Measurements from ENCODE around the gene TMEM106C.

Gene TMEM106C, protein sequence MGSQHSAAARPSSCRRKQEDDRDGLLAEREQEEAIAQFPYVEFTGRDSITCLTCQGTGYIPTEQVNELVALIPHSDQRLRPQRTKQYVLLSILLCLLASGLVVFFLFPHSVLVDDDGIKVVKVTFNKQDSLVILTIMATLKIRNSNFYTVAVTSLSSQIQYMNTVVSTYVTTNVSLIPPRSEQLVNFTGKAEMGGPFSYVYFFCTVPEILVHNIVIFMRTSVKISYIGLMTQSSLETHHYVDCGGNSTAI

DNA sequence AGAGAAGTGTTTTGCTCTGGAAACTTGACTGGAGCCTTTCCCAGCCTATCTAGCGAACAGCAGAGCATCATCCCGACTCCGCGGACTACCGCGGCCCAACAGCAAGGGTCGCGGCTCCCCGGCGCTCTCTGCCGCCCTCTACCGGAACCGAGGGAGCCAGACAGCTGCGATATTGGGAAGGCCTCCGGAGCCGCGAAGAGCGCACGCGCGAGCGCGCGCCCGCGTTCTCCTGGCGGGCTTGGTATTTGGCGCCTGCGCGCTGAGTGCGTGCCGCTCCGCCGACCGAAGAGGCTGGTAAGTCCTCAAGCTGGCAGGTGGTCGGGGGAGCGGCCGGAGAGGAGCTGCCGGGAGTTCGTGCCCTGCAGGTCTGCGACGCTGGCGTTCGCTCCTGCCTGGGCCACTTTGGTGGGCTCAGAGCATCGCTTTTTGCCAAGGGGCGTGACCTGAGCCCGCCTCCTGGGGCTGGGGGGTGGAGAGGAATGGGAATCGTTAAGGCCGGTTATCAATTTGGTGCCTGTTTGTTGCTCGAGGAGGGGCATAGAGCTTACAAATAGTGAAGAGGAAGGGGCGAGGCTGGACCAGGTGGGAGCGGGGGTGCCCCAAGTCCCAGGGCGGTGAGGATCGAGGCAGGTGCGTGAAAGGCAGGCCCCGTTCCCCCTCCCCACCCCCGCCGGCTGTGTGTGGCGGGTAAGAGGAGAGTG is at the start of gene TMEM106C:
TMEM106C (plus strand) TSS at position 257 of the 701 bp plus-strand sequence. CDS start 641 bp downstream, outside the sequence.
- DNase-seq, result peak; percentile 94

DNA sequence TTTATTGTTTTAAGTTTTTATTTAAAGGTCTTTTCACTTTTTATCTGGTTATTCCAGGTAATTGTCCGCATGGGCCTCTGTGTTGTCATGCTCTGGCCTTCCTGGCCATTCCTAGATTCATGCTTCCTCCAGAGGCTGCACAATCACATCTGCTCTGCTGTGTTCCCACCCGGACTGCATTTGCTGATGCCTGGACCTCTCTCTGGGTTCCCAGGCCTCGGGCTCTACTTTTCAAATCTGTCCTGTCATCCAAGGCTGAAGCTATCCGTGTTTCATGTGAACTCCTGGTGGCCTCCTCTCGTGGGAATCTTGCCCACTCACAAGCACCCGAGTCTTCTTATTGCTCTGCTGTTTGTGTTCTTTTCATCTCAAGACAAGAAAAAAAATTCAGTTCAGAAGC is 42.5 kb upstream of the TMEM106C start:
- no peak for DNase-seq

DNA sequence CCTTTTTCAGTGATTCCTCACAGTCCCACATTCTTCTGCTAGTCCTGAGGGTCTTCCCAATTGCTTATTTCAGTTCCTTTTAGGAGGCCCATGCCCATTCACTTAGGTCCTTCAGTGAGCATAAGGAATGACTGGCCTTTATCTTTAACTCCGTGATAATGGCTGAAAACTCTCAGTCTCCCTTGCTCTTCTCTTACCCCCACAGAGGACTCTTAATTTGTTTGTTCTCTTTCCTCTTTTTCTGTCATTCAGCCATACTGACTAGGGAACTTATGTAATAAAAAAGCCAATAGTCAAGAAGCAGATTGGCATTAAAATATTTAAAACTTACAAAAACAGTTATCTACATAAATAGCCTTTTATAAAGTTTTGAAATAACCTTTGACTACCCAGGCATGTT is 41.5 kb upstream of the TMEM106C start:
- DNase-seq, result no peak

DNA sequence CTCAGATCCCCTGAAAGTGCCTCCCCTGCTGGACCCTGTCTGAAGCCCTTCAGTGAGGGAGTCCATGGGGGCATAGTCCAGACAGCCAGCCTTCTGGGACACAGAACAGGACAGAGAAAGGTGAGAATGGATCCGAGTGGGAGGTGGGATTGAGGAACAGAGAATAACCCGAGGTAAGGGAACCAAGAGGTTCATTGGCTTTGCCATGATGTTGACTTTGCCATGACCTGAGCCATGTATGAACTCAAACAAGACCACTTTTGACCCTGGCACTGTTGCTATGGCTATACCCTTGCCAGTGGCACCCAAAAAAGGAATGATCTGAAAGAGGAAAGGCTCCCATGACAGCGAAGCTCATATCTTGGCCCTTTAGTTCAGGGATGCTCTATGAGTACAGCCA is 36.0 kb upstream of the TMEM106C start:
- DNase-seq, result no peak

DNA sequence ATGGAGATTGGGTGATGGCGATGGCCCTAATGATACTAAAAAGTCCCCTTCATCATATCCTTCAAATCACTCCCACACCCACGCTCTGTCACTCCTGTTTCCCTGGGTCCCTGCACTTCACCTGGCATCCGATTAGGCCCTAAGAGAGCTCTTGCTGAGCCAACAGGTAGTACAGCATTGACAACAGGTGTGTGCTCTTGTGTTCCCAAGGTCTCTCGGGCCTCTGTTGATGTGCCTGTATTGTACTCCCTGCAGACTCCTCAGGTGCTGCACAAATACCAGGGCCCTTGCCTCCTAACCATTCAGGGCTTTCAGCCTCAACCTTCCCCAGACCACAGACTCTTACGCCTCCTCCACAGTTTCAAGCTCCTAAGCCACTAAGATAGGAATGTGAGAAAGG is 32.8 kb upstream of the TMEM106C start:
- DNase-seq, result no peak

DNA sequence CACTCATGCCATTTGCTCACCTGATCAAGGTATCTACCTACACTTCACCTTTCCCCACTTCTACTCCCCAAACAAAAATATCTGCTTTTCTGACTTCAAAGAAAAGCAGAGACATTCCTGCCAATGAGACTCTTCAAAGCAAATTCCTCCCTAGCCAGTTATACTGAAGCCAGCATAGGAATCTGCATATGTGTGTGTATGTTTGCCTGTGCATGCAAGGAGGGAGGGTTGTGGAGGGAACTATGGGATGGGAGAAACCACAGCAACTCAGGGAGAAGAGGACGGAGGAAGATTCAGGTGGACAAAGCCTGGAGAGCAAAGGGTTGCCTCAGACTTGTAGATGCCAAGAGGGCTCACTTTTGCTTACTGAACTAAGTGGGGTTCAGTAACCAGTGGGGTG is 32.2 kb upstream of the TMEM106C start:
- DNase-seq, result no peak

DNA sequence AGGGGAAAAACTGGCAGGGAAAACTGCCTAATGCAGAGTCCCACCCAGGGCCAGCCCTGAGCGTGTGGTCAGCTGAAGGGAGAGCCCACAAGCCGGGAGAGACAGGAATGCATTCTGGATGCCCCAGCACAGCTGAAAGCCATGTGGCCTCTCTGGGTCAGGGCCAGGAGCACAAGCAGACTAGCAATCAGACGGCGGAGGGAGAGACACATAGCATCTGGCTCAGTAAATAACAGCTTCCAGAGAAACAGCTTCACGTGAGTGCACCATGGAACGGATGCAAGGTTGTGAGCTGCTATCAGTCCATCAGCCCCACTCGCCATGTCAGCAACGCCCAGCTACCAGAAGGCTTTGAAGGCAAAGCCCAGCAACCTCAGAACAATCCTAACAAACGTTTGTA is 28.2 kb upstream of the TMEM106C start:
- no peak for DNase-seq

DNA sequence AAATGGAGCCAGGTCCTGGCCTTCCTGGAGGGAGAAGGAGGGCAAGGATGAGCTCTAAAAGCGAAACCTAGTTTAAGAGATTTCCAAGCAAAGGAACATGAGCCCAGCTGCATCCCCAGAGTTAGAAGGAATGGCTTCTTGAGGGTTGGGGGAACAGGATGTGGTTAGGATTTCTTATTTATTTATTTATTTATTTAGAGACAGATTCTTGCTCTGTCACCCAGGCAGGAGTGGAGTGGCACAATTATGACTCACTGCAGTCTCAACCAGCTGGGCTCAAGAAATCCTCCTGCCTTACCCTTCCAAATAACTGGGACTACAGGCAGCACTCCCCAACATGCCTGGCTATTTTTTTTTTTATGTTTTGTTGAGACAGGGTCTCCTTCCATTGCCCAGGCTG is 25.3 kb upstream of the TMEM106C start:
- DNase-seq, result no peak

DNA sequence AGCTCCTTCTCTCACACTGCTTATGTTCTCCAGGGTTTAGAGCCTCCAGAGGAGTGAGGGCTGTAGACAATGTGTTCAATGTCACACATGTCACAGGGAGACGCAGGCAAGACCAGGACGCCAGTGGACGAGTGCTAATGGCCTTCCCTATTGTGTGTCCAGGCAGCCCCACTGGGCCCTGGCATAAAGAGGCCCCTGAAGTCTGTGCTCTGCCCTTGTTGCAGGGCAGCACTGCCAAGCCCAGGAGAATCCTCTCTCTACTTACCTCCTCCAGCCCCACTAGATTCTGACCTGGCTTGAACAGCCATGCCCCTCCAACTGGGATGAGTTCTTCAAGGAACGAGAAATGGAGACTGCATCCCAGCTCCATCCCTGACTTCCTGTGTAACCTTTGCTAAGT is 24.8 kb upstream of the TMEM106C start:
- DNase-seq, result no peak

DNA sequence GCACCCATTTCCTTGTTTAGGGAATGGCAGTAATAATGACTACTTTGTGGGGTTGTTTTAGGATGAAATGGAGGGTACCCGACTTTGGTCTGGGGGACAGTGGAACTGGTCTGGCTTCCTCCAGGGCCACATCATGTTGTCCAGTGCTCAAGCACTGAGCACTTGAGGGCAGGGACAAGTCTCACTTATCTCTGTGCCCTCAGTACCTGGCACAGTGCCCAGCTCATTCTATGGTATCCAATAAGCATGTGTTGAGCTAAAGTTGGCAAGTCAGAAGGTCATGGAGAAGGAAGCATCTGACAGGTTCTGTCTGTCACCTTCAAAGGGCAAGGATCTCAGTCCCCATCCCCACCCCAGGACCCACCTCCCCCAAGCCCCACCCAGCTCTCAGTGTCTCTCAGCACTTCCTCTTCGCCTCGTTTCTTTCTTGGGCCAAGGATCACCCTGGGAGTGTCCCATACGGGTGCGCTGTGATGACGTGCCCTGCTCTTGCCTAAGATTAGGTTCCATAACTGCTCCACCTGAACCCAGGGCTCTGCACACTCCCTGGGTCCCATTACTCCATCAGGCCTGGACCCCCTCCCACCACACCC is 24.3 kb upstream of the TMEM106C start:
- no peak for DNase-seq

DNA sequence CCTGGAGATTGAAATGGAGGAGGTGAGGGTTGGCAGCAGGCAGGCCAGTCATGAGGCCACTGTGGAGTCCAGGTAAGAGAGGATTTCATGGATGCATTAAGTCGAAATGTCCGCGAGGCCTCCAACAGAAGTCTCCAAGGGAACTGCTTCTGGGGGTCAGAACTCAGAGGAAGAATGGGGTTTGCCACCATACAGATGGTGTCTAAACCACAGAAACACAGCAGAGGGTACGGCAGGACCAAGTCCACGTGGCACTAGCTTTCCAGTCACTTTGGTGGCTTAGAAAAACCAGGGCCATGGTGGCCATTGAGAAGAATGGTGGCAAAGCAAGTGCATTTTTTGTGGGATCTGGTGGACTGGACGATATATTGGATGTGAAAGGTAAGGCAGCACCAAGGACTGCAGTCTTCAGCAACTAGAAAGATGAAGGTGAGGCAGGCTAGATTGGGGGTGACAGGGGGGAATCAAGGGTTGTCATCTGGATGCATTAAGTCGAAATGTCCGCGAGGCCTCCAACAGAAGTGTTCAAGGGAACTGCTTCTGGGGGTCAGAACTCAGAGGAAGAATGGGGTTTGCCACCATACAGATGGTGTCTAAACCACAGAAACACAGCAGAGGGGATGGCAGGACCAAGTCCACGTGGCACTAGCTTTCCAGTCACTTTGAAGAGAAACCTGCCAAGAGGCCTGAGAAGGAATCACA is 22.5 kb upstream of the TMEM106C start:
- no peak for DNase-seq

DNA sequence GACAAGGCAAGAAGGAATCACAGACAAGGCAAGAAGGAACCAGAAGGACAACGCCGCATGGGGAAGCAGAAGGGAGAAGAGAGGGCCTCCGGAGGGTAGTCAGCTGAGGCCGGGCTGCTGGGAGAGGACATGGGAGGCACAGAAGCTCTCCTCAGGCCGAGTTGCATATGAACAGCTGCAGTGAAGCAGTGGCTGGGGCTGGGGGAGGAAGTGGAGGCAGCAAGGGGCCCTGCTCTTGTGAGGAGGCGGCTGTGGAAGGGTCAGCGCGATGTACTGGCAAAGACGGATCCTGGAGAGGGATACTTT is 22.0 kb upstream of the TMEM106C start:
- DNase-seq, result no peak

DNA sequence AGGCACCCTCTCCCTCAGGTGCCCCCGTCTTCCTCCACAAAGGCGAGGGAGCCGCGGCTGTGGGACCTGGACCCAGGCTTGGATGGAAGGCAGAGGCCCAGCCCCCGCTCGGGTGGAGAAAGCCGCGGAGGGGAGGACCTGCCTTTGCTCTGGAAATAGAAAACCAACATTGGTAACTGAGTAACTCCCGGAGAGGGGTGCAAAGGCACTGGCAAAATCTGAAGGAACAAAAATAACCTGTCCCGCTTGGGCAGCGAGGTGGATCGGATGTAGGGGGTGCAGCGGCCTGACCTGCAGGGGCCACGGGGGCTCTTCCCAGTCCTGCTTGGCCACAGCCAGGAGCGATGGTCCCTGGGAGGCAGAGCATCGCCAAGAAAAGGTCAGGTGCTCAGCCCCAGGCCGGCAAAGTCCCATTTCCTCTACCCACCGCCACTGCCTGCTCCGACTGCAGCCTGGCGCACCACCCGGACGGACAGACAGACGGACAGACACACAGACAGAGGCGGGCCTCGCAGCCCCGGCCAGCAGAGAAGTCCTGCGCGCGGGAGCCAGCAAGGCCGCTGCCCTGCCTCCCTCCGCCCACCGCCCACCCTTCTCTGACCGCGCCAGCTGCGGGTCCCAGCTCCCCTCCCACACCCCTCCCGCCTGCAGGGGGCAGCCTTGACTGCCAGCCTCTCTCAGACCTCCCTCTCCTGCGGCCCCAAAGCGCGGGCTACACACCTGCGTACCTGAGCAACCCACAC is 21.4 kb upstream of the TMEM106C start:
- peak; percentile 23 for DNase-seq

DNA sequence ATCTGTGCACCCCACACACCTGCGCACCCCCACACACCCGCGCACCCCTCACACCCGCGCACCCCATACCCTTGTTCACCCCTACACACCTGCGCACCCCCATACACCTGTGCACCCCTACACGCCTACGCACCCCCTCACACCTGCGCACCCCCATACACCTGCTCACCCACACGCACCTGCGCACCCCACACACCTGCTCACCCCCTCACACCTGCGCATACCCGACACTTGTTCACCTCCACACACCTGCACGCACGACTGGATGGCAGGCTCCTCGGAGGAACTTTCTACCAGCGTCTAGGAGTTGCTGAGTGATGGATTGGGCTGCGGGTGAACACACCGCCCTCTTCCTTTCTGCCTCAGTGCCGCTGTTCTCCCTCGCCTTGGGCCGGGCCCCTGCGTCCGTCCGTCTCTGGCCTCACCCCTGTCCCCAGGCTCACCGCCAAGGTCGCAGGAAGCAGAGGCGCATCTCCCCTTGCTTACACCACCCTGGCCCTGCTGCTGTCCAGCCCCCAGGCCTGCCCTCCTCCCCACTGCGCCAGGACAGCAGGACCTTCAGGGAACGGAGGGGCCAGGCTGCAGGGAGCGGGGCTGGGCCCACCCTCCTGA is 20.7 kb upstream of the TMEM106C start:
- no peak for DNase-seq

DNA sequence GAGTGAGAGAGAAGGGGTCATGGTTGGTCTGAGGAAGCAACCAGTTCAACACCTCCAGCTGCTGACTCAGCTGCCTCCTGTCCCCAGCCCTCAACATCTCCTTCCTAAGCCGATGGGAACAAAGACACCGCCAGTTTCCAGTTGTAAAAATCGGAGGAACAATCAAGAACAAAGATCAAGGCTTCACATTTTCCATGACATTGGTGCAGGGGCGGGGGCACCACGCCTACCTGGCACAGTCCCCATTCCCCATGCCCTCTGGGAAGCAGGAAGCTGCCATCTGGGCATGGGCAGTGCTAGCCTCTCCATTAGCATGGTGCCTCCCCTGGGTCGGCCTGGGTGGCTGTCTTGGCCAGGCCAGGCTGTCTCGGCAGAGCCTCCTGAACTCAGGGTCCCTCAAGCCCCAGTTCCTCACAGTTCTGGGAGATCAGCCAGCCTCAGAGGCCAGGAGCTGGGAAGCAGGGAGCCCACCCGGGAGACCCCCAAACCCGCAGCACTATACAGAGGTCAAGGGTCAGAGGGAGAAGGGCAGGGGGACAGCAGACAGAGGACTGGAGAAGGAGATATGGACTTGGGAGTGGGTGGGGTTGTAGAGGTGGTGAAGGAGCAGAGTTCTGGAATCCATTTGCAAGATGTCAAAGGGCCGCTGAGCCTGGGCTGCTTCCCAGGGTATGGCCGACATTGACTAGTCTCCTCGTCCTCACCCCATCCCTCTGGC is 19.6 kb upstream of the TMEM106C start:
- no peak for DNase-seq

DNA sequence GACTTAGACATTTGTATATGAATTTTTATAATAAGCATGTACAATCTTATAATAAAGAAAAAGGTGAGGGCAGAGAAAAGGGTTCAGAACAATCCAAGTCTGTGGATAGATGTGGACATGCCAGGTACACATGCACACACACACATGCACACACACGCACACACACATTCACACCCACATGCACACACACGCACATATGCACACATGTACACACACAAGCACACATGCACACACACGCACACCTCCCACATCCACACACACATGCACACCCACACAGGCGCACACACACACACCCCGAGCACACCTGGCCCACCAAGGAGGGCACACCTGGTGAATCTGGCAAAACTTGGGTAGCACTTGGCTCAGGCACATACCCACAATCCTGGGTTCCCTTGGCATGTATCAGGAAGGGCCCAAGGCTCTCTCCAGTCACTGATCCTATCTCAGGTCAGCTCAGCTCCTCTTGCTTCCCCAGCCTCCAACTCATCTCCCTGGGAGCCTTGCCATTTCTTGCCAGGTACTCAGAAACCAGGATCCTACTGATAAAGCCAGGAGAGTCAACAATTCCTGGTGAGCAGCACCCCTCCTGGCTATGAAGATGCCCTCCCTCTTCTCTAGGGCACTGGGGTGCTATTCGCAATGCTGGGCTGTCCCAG is 18.6 kb upstream of the TMEM106C start:
- DNase-seq, result no peak

DNA sequence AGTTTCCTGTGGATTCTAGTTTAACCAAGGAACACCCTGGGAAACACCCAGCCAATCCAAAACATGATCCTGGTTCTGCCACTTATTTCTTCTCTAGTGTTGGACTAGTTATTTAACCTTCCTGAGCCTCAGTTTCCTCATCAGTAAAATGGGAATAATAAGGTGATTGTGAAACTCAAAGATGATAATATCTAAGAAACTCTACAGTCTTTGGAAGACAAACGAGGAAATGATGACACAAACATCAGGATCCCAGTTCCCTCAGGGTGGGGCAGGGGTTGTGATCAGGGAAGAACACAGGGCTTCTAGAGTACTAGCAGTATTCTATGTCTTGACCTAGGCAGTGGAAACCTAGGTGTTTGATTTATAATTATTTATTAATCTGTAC is 18.1 kb upstream of the TMEM106C start:
- no peak for DNase-seq

DNA sequence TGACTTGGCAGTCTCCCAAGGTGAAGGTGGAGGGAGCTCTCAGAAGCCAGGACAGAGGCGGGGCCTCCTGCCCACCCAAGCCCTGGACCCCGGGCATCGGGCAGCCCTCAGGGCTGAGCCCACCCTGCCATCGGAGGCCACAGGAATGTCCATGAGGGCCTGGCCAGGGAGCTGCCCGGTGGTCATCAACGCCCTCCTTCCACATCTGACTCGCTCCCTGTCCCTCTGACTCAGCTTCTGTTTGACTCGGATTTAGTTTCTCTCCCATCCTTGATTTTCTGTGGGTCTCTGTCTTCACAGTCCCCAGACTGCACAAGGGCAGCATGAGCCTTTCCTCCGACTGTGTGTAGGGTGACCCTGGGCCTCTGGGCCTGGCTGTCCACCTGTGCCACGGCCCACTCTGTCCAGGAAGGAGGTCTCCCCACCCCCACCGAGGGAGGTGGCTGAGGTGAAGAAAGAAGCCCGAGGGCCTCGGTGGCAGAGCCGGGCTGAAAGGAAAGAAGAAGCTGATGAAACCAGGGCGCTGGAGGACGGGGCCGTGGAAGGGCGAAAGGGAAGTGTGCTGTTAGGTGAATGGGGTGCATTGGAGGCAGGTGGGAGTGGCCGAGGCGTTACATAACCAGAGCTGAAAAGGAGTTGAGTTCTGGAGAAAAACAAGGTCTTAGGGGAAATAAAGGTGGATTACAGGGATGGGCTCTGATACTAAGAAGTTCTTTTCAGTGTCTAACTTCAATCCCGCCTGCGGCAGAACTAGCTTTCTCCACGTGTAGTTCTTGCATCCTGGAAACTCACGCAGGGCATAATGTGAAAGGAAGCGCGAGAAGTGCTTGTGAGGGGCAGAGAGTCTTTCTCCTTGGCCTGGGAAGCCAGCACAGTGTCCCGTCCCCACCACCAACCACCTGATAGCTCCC is 16.7 kb upstream of the TMEM106C start:
- DNase-seq, result no peak

DNA sequence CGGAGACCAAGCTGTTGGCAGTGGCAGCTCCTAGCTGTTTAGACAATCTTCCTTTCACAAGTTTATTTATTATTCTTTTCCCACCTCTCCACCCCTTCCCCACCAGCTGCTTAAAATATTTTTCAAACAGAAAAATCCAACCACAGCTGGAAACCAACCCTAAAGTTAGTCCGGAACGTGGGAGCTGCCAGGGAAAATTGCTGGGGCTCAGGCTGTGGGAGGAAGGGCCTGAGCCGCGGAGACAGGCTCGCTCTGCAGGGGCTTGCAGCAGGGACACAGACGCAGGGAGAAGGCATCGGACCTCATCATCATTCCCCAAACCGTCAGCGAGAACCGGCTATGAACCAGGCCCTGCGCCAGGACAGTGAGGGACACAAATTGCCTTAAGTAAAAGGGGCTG is 16.1 kb upstream of the TMEM106C start:
- DNase-seq, result no peak
